ENCODE results near the gene NME2.

Gene NME2

GRCh38 chr17:51135956-51136355 lies 30.3 kb upstream of the NME2 start:
- TF ChIP-seq, protein P1, sequence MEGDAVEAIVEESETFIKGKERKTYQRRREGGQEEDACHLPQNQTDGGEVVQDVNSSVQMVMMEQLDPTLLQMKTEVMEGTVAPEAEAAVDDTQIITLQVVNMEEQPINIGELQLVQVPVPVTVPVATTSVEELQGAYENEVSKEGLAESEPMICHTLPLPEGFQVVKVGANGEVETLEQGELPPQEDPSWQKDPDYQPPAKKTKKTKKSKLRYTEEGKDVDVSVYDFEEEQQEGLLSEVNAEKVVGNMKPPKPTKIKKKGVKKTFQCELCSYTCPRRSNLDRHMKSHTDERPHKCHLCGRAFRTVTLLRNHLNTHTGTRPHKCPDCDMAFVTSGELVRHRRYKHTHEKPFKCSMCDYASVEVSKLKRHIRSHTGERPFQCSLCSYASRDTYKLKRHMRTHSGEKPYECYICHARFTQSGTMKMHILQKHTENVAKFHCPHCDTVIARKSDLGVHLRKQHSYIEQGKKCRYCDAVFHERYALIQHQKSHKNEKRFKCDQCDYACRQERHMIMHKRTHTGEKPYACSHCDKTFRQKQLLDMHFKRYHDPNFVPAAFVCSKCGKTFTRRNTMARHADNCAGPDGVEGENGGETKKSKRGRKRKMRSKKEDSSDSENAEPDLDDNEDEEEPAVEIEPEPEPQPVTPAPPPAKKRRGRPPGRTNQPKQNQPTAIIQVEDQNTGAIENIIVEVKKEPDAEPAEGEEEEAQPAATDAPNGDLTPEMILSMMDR (IDR thresholded peaks at IDR 0.05; ENCODE audit: low read depth, low read length), result no peak
- H3K4me3 ChIP-seq (replicated peaks in 1 of 2; ENCODE audit: low read depth in 2 of 2, low read length in 2 of 2), result no peak overlapping the region
- DNase-seq (ENCODE audit: low read depth in 2 of 2), result no peak

DNA sequence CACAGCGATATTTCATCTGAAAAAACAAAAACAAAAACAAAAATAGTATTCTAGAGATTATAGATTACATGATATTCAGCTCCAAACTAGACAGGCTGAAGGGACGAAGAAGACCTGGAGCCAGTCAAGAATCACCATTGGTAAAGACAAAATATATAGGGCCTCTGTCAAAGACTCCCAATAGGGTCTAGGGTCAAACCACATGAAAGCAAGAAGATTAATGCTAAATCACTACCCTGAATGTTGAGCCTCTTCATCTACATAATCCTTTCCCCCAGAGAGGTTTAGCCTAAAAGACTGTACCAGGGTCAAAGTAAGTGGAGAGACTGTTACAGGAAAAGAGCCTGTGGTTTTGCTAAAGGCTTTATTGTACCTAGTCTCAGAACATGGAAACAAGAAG lies 23.6 kb upstream of the NME2 start:
- TF ChIP-seq, protein P1 (IDR thresholded peaks at IDR 0.05; ENCODE audit: low read depth, low read length), result no peak
- H3K4me3 ChIP-seq (replicated peaks in 1 of 2; ENCODE audit: low read depth in 2 of 2, low read length in 2 of 2), result no peak overlapping the region
- DNase-seq (ENCODE audit: low read depth in 2 of 2), result no peak

DNA sequence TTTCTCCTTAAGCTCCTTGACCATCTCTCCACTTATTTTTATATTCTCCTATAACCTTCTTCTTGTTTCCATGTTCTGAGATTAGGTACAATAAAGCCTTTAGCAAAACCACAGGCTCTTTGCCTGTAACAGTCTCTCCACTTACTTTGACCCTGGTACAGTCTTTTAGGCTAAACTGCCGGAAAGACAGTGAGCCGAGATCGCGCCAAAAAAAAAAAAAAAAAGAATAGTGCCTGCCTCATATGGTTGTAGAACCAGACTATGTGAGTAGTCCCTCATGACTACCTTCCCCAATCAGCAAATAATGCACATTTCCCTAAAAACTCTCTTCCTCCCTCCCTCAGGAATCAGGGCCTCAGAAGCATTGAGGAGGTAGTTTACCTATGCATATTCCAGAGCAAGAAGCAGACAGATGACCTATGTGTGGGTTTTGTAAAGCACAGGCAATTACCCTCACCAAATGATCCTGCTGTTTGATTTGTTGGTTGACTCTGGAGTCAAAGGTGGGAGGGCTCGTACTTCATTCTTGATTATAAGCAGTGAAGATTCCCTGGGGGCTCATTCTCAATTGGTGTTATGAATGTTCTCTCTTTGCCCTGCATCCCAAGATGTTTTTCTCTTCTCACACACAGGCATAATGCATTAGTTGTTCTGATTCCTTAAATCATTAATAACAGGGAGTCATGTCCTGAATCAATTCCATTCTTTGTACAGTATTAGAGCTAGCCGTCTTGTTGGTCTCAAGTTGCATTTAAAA lies 21.8 kb upstream of the NME2 start:
- H3K4me3 ChIP-seq (replicated peaks in 1 of 2; ENCODE audit: low read depth in 2 of 2, low read length in 2 of 2), result no peak overlapping the region
- no peak for DNase-seq (ENCODE audit: low read depth in 2 of 2)
- TF ChIP-seq, protein P1 (IDR thresholded peaks at IDR 0.05; ENCODE audit: low read depth, low read length), result no peak

DNA sequence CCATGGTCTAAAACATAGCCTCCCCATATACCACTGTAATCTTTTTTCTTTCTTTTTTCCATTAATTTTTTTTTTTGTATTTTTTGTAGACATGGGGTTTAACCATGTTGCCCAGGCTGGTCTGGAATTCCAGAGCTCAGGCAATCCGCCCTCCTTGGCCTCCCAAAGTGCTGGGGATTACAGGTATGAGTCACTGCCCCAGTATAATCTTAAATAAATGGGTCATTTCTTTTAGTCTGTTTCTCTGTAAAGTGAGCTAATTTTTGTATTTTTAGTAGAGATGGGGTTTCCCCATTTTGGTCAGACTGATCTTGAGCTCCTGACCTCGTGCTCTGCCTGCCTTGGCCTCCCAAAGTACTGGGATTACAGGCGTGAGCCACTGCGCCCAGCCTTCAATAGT lies 18.6 kb upstream of the NME2 start:
- DNase-seq (ENCODE audit: low read depth in 2 of 2), result peak in 1 of 2 donors; percentile 35
- no peak overlapping the region for H3K4me3 ChIP-seq (replicated peaks in 1 of 2; ENCODE audit: low read depth in 2 of 2, low read length in 2 of 2)
- TF ChIP-seq, protein P1 (IDR thresholded peaks at IDR 0.05; ENCODE audit: low read depth, low read length), result no peak

DNA sequence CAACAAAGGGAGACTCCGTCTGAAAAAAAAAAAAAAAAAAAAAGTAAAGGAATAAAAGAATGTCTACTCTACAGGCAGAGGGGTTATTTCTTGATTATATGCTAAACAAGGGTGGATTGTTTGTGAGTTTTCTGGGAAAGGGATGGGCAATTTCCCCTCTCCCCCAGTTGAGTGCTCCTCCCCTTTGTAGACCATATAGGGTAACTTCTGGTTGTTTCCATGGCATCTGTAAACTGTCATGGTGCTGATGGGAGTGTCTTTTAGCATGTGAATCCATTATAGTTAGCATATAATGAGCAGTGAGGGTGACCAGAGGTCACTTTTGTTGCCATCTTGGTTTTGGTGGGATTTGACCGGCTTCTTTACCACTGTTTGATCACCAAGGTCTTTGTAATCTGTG lies 17.0 kb upstream of the NME2 start:
- no peak for DNase-seq (ENCODE audit: low read depth in 2 of 2)

DNA sequence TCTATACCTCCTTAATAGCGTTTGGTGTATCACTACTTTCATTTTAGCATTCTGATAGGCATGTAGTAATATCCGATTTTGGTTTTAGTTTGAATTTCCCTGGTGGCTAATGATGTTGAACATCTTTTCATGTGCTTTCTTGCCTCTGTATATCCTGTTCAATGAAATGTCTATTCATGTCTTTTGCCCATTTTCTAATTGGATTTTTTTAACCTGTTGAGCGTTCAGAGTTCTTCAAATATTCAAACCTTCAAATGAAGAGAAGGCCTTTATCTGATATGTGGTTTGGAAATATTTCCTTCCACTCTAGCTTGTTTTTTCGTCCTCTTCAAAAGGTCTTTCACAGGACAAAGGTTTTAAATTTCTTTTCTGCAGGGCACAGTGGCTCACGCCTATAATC lies 15.3 kb upstream of the NME2 start:
- TF ChIP-seq, protein P1 (IDR thresholded peaks at IDR 0.05; ENCODE audit: low read depth, low read length), result no peak

More for the DNA sequence above, 17.0 kb upstream of the NME2 start:
- TF ChIP-seq, protein P1 (IDR thresholded peaks at IDR 0.05; ENCODE audit: low read depth, low read length), result no peak
- no peak overlapping the region for H3K4me3 ChIP-seq (replicated peaks in 1 of 2; ENCODE audit: low read depth in 2 of 2, low read length in 2 of 2)

More for the DNA sequence above, 15.3 kb upstream of the NME2 start:
- DNase-seq (ENCODE audit: low read depth in 2 of 2), result no peak
- no peak overlapping the region for H3K4me3 ChIP-seq (replicated peaks in 1 of 2; ENCODE audit: low read depth in 2 of 2, low read length in 2 of 2)
